HG03280 (cell line): ENCODE results near the gene CNPY2.
A peak's percentile ranks its signal among the peaks of the same experiment; 100 is the strongest.
"Not testable (repeated sequence)": the region's sequence is repeated elsewhere in the genome, so short reads cannot be mapped to it uniquely, and the experiment has no call there.

Experiments
- ATAC-seq: cut with Tn5 transposase; IDR thresholded peaks from one replicate; pipeline ENCODE4 v1.9.1; 2021; ENCODE audit warnings: mild to moderate bottlenecking, moderate library complexity; ENCODE audit not compliant: unreplicated experiment

CNPY2 gene

GRCh38 chr12:56299308-56299852, 16.4 kb downstream of the CNPY2 start:
- no peak for ATAC-seq

GRCh38 chr12:56298828-56299227, 17.0 kb downstream of the CNPY2 start:
- ATAC-seq = no peak

GRCh38 chr12:56297400-56297799, 18.4 kb downstream of the CNPY2 start:
- no peak for ATAC-seq

- no peak for ATAC-seq
Observed at GRCh38 chr12:56296295-56296694, 19.5 kb downstream of the CNPY2 start.

- no peak for ATAC-seq
Observed at GRCh38 chr12:56293795-56294194, 22.0 kb downstream of the CNPY2 start.

- ATAC-seq = no peak
Observed at GRCh38 chr12:56288705-56289387, 26.9 kb downstream of the CNPY2 start.

GRCh38 chr12:56286044-56286830, 29.6 kb downstream of the CNPY2 start:
- ATAC-seq = no peak

- not testable (repeated sequence) for ATAC-seq
Observed at GRCh38 chr12:56284263-56284662, 31.5 kb downstream of the CNPY2 start.

- ATAC-seq = no peak
Observed at GRCh38 chr12:56282579-56282978, 33.2 kb downstream of the CNPY2 start.

GRCh38 chr12:56282030-56282429, 33.8 kb downstream of the CNPY2 start:
- no peak for ATAC-seq

- ATAC-seq = no peak
Observed at GRCh38 chr12:56280849-56281248, 34.9 kb downstream of the CNPY2 start.

- no peak for ATAC-seq
Observed at GRCh38 chr12:56278905-56279304, 36.9 kb downstream of the CNPY2 start.

GRCh38 chr12:56274299-56274698, 41.5 kb downstream of the CNPY2 start:
- ATAC-seq = no peak

GRCh38 chr12:56272468-56272867, 43.3 kb downstream of the CNPY2 start:
- ATAC-seq = not testable (repeated sequence)

GRCh38 chr12:56271031-56271430, 44.8 kb downstream of the CNPY2 start:
- ATAC-seq = no peak

GRCh38 chr12:56267443-56268071, 48.2 kb downstream of the CNPY2 start:
- peak; percentile 2 for ATAC-seq

- peak; percentile 93 for ATAC-seq
Observed at GRCh38 chr12:56266693-56267442, 48.9 kb downstream of the CNPY2 start, which contains the start of gene COQ10A. Gene COQ10A (plus strand): TSS chr12:56266942. CDS start chr12:56267119, 177 bp downstream.

GRCh38 chr12:56266068-56266692, 49.6 kb downstream of the CNPY2 start:
- ATAC-seq = not testable (repeated sequence)

GRCh38 chr12:56262955-56263354, 52.8 kb downstream of the CNPY2 start:
- ATAC-seq = not testable (repeated sequence)
